Measurements from ENCODE around the gene FKBP7. TPM values are rescaled to one million over a fixed set of nuclear protein-coding genes. Genes with fewer than 3 reads are reported as not detected.
A peak's percentile ranks its signal among the peaks of the same experiment; 100 is the strongest.

Gene FKBP7
- total RNA-seq, 1 donor from 2014 or later = 4.8 TPM

DNA sequence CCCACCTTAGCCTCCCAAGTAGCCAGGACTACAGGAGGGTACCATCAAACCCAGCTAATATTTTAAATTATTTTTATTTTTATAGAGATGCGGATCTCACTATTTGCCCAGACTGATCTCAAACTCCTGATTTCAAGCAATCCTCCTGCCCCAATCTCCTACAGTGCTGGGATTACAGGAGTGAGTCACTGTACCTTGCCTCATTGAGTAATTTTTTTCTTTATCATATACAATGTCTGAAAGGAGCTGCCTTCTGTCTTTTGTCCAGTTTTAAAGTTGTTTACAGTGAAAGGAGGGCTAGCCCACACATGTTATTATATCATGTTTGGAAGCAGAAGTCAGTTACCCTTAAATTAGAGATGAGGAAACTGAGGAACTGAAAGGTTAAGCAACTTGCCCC is 60.0 kb downstream of the FKBP7 start:
- Mint-ChIP-seq H3K9me3 (no peaks in the 10 kb centered on the region), H3K36me3 (ENCODE audit: low read depth) (peaks cover 13% of the 10 kb centered on the region), H3K27ac (no peak overlapping the region), H3K4me3 (no peak overlapping the region), H3K4me1 (peaks cover 29% of the 10 kb centered on the region), H3K27me3 (no peaks in the 10 kb centered on the region)
- intact Hi-C loops (cut with micrococcal nuclease) = loop anchor here (10.0 kb wide), 1 partner anchor 846 kb away; the partner anchor contains the start of gene SESTD1
- DNase-seq = no peak

DNA sequence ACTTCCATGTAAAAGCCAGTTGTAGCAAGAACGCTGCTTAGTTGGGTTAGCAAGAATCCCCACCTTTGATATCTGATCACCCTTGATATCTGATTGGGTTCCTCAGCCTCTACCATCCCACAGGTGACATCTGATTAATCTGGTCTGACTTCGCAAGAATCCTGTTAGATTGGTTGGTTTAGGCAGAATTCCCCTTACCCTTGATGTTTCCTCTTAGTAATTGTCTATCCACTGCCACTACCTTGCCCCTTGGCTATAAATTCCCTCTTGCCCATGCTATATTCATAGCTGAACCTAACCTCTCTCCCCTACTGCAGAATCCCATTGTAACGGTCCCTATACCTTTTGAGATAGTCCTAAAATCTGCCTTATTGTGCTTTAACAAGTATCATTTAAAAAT is 60.5 kb downstream of the FKBP7 start:
- Mint-ChIP-seq H3K27me3 (no peaks in the 10 kb centered on the region), H3K9me3 (no peaks in the 10 kb centered on the region), H3K4me3 (no peak overlapping the region), H3K36me3 (ENCODE audit: low read depth) (peaks cover 12% of the 10 kb centered on the region), H3K27ac (no peak overlapping the region), H3K4me1 (peaks cover 34% of the 10 kb centered on the region)
- intact Hi-C loops (cut with micrococcal nuclease) = loop anchor here (10.0 kb wide), 1 partner anchor 847 kb away; the partner anchor contains the start of gene SESTD1
- DNase-seq = no peak

DNA sequence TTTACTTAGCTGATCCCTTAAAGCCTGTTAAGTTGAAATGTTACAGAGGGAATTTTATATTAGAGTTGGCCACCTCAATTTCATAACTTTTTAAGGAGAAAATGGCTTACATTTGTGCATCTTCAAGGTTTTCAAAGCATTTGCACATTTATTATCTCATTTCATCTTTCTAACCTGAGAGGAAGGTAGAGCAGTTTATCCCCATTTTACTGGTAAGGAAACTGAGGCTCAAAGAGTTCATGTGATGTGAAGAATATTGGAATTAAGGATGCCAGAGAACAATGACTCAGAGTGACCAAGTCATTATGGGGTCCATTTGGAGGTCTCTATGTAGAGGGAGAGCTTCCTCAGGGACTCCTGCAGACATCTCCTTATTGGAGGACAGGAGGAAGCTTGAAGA is 62.4 kb downstream of the FKBP7 start:
- H3K4me1 Mint-ChIP-seq = peaks cover 37% of the 10 kb centered on the region
- no peak overlapping the region for H3K4me3 Mint-ChIP-seq
- no peaks in the 10 kb centered on the region for H3K9me3 Mint-ChIP-seq
- no peaks in the 10 kb centered on the region for H3K27me3 Mint-ChIP-seq
- no peak overlapping the region for H3K27ac Mint-ChIP-seq
- intact Hi-C loops (cut with micrococcal nuclease) = loop anchor here (1.0 to 10.0 kb wide), 4 partner anchors 110 to 849 kb away; partner anchors contain the start of genes OSBPL6, RBM45 and SESTD1
- peaks cover 3% of the 10 kb centered on the region for H3K36me3 Mint-ChIP-seq (ENCODE audit: low read depth)
- DNase-seq = no peak

DNA sequence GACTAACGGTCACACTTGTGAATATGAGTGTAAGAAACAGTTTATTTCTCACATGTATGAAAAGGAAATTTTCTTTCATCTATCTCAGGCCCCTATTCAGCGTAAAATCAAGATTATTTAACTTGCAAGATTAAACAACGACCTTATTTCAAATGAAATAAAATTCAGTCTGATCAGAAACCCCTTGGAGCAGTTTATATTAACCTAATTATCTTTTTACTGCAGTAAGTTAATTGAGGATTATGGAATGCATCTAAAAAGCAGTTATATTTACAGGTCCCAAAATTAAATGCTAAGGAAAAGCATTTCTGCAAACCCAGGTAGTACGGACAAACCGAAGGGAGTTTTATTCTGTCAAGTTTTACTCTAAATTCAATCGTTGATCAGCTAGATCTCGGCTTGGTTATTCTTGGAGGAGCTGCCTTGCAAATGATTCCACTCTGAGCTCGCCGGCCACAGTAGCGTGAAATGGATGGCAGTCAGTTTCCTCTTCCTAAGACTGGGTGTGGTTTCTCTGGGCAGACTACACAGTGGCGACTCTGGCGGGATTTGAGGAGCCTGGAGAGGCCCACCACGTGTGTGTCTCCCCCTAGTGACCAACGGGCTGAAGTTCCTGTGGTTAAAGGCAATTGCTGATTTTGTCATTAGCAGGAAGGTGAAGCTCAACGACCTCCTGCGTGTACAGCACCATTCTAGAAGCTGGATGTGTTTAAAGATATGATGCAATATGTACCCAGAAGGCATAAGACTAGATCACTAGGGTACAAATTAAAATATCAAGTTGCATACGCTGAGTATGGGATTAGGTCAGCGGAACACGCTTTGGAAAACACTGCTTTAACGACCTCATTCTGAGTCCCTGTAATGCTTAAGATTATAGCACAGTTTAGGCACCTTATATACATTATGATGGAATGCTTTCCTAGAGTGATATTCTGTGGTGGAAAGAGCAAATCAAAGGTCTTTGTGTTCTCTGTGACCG is 63.8 kb downstream of the FKBP7 start:
- peak; percentile 94 for DNase-seq
- no peaks in the 10 kb centered on the region for H3K36me3 Mint-ChIP-seq (ENCODE audit: low read depth)
- peaks cover 35% of the 10 kb centered on the region for H3K4me1 Mint-ChIP-seq
- peaks cover 3% of the 10 kb centered on the region for H3K27me3 Mint-ChIP-seq
- intact Hi-C loops (cut with micrococcal nuclease) = loop anchor here (1.0 to 10.0 kb wide), 4 partner anchors 108 to 850 kb away; partner anchors contain the start of genes OSBPL6, RBM45 and SESTD1
- peak overlapping the region; percentile 99 for H3K27ac Mint-ChIP-seq
- H3K4me3 Mint-ChIP-seq = peak overlapping the region; percentile 97
- H3K9me3 Mint-ChIP-seq = no peaks in the 10 kb centered on the region

Other genes with a start within 250 kb of the FKBP7 start
- gene PRKRA, start 27.4 kb downstream of the FKBP7 start, total RNA-seq = 52.4 and 61.2 TPM in 2 replicates
- 2.0 and 2.3 TPM in 2 replicates for gene PJVK, start 27.2 kb downstream of the FKBP7 start, total RNA-seq
- 28.0 and 35.4 TPM in 2 replicates for gene PLEKHA3, start 1.9 kb upstream of the FKBP7 start, total RNA-seq

All from activated CD4-positive, alpha-beta T cell treated with anti-CD3 and anti-CD28 coated beads, Interleukin-2, amount 10 ng/mL, durations not matched to agents 24 days and 14 days (primary cell).